Medulla oblongata (tissue), 1 donor: ENCODE results near the gene NDUFB10.

Experiments used
- DNase-seq: peaks from one replicate; pipeline ENCODE4 v3.0.0-alpha.2; 2015; ENCODE audit errors: extremely low spot score

NDUFB10 gene

GRCh38 chr16:1984347-1985225 lies 25.2 kb downstream of the NDUFB10 start:
- no peak for DNase-seq

- no peak for DNase-seq
These were observed 26.3 kb downstream of the NDUFB10 start for GRCh38 chr16:1985466-1986150.

DNA sequence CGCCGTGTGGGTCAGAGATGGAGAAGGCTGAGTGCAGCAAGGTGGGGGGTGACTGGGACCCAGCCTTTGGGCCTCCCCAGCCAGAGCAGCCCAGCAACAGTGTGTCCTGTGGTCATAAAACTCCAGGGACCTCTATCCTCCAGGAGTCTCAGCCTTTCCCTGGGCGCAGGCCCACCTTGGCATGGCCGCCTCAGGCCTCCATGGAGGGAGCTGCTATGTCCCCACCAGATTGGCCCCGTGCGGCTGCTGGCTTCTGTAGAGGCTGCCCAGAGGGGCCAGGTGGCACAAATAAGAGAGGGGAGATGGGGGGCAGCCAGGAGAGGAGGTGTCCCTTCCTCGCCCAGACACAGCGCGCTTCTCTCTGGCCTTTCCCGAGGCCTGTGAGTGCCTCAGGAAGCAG lies 27.9 kb downstream of the NDUFB10 start:
- DNase-seq = no peak

- no peak for DNase-seq
These were observed 30.1 kb downstream of the NDUFB10 start, which contains the start of gene SYNGR3 for GRCh38 chr16:1989209-1990100. SYNGR3 (plus strand) TSS chr16:1989970; CDS start chr16:1990103, 133 bp downstream.

- no peak for DNase-seq
These were observed 30.7 kb downstream of the NDUFB10 start for GRCh38 chr16:1990101-1990350.

DNA sequence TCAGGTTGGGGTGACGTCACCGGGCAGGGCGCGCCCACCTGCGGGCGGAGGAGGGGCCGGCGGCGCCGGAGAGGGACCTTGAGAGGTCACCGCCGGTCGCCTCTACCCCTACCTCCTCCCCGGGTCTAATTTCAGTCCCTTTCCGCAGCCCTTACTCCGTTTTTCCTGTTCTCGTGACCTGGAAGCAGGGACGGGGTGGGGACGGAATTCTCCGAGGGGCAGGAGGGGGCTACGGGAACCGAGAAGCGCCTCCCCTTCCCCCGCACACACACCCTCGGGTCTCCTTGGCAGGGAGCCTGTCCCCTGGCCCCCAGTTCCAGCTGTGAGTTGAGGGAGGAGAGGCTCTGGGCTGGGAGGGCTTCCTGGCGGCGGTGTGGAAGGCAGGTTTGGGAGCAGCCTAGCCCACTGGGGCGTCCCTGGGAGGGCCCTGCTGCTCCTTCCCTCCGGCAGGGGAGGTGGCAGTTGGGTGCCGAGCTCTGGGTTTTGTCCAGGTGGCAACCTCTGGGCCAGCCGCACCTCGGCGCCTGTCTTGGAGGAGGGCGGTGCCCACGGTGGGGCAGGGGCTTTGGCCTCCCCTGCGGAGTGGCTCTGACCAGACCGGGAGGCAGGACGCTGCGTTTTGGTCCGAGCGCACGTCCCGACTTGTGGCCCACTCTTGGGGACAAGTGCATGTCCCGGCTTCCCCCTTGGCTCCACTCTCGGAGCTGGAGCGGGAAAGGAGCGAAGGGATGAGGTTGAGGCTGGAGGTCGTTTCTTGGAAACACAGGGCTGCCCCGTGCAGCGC lies 31.2 kb downstream of the NDUFB10 start:
- no peak for DNase-seq

DNA sequence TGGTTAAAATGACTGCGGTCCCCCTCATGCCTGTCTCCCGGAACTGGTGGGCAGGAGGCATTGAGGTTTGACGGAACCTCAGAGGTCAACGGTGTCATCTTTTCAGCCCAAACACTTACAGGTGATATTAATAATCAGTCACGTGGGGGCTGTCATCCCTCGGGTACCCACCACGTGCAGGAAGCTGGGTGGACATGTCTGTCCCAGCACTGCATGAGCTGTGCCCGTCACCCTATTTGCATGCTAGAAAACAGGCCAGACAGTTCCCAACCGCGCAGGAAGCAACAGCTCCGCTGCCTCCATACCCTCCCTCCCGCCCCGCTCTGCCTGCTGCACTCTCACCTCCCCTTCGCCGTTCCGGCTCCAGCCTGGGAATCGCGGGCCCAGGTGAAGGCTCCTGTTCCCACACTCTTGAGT lies 31.8 kb downstream of the NDUFB10 start:
- DNase-seq = no peak

DNA sequence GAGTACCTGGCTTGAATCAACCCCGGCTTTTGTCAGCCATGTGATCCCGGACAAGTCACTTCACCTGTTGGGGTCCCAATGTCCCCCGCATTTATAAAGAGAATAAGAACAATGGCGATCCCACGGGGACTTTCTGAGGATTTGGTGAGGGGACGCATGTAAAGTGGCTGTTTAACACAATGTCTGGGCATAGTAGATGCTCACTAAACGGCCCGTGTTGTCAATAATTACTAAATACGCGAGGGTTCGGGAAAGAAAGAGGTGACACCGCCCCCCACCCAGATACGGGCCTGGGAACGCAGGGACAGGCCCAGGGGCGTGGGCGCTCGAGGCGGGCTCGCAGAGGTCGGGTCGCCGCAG lies 32.2 kb downstream of the NDUFB10 start:
- no peak for DNase-seq

DNA sequence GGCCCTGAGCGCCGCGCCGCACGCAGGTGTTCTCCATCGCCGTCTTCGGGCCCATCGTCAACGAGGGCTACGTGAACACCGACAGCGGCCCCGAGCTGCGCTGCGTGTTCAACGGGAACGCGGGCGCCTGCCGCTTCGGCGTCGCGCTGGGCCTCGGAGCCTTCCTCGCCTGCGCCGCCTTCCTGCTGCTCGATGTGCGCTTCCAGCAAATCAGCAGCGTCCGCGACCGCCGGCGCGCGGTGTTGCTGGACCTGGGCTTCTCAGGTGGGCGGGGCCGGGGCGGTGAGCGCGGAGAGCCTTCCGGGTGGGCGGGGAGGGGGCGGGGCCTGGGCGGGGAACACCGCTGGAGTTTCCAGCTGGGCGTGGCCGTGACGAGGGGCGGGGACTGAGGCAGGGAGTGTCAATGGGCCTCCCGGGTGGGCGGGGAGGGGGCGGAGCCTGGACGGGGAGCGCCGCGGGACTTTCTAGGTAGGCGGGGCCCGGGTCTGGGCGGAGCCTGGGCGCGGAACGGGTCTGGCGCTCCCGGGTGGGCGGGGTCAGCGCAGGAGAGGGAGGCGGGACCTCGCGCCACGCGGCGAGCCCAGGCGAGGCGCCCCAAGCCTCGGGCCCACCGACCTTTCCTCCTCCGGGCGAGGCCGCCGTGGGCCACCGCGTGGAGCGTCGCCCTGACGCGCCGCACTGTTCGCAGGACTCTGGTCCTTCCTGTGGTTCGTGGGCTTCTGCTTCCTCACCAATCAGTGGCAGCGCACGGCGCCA lies 32.8 kb downstream of the NDUFB10 start:
- DNase-seq = peak; percentile 79

GRCh38 chr16:1992704-1993317 lies 33.5 kb downstream of the NDUFB10 start:
- no peak for DNase-seq

DNA sequence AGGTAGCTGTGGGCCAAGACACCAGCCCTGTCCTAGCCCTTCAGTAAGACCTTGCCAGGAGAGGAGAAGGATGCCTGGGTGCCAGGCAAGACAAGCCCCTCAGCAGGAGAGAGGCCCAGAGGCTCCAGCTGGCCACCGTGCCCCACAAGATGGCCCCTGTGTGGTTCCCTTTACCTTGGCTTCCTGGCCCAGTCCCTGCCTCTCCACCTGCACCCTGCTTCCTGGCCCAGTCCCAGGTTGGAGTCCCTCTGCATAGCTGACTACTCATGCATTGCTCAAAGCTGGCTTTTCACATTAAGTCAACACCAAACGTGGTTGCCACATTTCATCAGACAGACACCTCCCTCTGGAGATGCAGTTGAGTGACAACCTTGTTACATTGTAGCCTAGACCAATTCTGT lies 34.4 kb downstream of the NDUFB10 start:
- DNase-seq = no peak

- DNase-seq = no peak
These were observed 38.4 kb downstream of the NDUFB10 start for GRCh38 chr16:1997494-1998359.

DNA sequence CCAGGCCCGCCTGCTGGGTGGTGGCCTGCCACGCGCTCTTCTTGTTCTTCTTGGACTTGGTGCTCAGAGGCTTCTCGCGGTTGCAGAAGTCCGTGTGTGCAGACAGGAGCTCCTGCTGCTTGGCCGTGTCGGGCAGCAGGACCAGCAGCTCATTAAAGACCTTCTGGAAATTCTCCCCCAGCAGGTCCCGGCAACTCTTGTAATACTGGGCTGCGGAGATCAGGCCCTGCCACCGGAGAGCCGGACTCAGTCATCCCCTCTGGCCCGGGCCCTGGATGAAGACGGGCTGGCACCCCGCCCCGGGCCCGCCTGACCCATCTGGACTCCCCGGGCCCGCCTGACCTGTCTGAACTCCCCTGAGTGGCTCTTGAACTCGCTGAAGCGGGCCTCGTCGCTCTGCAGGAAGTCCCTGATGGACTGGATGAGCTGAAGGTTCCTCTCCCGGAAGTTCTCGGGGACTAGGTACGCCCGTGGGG lies 39.1 kb downstream of the NDUFB10 start:
- DNase-seq = no peak

DNA sequence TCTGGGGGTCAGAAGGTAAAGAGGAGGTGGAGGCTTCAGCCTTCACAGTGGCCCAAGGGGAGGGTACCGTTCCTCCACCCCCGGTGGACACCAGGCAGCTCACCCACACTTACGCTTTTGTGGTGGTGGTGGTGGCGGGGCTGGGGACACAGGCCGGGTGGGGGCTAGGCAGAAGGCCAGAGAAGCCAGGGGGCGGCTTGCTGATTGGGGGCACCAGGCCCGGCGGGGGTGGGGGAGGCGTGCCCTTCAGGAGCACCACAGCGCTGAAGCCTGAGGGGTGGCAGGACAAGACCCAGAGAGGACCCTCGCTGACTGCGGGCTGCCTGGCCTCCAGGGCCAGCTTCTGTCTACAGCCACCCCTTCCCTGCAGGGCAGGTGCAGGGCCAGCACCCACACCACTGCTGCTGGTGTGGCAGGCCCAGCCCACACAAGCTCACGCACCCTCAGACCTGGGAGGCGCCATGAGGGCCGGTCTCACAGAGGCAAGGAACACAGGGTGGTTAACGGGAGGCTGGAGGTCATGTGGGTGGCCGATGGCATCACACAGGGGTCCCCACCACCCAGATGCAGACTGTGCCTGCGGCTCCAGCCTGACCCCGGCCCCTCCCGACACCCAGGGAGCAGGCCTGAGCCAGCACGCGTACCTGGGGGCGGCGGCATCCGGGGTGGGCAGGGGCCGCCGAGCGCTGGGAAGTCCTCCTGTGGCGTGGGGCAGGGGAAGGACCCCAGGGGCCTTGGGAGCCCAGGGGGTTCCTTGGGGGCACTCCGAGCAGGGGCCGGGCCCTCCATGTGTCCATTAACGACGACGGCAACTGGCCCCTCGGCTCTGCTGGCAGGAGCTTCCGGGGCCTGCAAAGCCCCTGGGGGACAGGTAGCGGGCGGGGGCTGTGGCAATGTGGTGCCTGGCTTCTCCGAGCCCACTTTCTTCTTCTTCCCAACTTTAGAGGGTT lies 39.8 kb downstream of the NDUFB10 start:
- DNase-seq = no peak

DNA sequence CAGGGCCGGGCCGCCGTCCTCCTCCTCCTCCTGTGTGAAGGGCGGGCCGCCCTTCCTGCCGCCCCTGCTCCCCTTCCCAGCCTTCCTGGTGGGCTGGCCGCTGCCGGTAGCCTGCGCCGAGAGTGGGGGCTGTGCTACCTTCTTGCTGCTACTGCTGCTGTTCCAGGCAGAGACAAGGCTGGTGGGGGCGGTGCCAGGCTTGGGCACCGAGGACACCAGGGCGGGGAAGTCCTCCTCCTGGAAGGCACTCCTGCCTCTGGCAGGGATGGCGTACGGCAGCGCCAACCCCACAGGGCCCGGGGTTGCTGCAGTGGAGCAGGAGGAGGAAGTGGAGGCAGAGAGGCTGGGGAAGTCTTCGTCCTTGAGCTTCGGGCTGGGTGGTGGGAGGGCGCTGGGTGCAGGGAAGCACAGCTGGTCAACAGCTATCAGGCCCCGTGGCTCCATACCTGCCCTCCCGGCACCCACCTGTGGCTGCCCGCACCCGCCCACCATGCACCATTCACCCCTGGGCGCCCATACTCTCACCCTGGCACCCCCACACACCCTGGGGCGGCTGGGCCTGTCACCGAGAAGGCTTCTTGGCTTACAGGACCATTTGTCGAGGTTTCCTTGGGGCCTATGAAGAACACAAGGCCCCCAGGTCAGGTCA lies 40.7 kb downstream of the NDUFB10 start:
- DNase-seq = no peak

GRCh38 chr16:2001035-2001434 lies 41.7 kb downstream of the NDUFB10 start:
- DNase-seq = no peak
